Measurements from ENCODE around the gene ATP1A2.

The ATP1A2 gene

DNA sequence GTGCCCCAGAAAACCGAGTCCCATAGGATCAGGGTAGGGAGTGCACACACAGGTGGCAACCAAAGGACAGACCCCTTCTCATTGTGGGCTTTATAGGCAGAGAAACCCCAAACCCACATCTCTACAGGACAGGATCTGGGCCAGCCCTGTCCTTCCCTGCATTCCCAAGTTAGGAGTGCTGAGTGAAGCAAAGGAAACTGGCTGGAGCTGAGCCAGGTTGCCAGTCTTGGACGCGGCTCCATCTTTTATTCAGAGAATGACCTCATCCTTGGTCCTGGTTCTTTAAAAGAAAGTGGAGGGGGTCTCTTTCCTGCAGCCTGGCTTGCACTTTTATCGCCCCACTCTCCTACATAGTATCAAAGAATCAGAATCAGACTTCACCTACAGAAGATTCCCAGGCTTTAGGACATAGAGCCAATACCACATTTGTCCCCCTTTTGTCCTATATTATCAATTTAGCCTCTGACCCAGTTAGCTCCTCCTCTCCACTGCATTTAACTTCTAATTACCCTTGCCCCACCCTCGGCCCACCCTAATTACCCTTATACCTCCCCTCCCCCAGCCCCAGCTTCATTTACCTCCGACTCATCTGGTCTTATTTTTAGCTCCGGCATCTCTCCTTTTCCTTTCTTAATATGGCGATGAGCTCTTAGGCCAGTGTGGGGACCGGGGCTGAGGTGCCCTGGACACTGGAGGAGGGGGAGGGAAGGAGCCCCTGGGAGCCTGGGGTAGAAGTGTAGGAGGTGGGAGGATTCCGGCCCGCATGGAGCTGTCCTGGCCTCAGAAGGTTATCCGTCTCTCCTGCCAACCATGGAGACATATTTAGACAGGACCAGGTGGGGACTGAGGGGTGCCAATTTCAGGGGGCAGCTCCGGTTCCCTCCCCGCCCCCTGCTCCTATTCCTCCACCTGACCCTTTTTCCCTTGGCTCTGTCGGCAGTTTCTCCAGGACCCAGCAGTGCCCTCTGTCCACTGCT lies 74.4 kb downstream of the ATP1A2 start, which contains the start of gene CASQ1 (continued):
- TF ChIP-seq ZNF596 (tag by site-specific recombination; IDR thresholded peaks at IDR 0.05) = no peak
- TF ChIP-seq ZBTB17 (tag by site-specific recombination; IDR thresholded peaks at IDR 0.05) = peak; percentile 26; the same call in 1 of the 2 replicates

DNA sequence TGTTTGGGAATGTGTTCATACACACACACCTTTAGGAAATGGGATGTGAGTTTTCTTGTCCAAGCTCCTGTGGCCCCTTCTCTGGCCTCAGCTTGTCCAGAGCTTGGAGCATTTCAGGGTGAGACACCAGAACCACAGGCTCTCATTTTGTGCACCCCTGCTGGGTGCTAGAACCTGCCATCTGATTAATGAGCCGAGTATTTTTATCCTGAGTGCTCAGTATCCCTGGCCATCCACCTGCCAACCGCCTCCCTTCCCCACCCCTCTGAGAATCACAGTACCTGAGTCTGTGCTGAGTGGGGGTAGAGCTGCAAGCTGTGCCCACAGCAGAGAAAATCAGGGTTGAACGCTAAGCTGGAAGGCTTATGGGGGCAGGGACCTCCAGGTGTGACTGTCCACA lies 76.2 kb downstream of the ATP1A2 start:
- CTCF ChIA-PET = interaction anchor here (0.7 to 6.7 kb wide), 13 partner anchors 11 to 247 kb away, joined by 3 to 88 read pairs (median 5); partner anchors contain the start of gene PEA15
- no peaks in the 10 kb centered on the region for H3K4me1 ChIP-seq (ENCODE audit: control insufficient read depth, insufficient read depth, low read length)
- H3K9me3 ChIP-seq (ENCODE audit: control insufficient read depth, insufficient read depth, low read depth, low read length) = no peaks in the 10 kb centered on the region
- H3K4me3 ChIP-seq (ENCODE audit: low read depth, low read length) = no peak overlapping the region
- no peak for TF ChIP-seq ZNF239 (tag by site-specific recombination; IDR thresholded peaks at IDR 0.05)
- TF ChIP-seq ZNF140 (tag by site-specific recombination; IDR thresholded peaks at IDR 0.05) = no peak
- TF ChIP-seq SALL2 (tag by site-specific recombination; IDR thresholded peaks at IDR 0.05; ENCODE audit: borderline replicate concordance) = no peak
- TF ChIP-seq, protein P1, sequence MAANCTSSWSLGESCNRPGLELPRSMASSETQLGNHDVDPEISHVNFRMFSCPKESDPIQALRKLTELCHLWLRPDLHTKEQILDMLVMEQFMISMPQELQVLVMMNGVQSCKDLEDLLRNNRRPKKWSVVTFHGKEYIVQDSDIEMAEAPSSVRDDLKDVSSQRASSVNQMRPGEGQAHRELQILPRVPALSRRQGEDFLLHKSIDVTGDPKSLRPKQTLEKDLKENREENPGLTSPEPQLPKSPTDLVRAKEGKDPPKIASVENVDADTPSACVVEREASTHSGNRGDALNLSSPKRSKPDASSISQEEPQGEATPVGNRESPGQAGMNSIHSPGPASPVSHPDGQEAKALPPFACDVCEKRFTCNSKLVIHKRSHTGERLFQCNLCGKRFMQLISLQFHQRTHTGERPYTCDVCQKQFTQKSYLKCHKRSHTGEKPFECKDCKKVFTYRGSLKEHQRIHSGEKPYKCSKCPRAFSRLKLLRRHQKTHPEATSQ (tag by site-specific recombination; IDR thresholded peaks at IDR 0.05) = no peak
- TF ChIP-seq, protein P2, sequence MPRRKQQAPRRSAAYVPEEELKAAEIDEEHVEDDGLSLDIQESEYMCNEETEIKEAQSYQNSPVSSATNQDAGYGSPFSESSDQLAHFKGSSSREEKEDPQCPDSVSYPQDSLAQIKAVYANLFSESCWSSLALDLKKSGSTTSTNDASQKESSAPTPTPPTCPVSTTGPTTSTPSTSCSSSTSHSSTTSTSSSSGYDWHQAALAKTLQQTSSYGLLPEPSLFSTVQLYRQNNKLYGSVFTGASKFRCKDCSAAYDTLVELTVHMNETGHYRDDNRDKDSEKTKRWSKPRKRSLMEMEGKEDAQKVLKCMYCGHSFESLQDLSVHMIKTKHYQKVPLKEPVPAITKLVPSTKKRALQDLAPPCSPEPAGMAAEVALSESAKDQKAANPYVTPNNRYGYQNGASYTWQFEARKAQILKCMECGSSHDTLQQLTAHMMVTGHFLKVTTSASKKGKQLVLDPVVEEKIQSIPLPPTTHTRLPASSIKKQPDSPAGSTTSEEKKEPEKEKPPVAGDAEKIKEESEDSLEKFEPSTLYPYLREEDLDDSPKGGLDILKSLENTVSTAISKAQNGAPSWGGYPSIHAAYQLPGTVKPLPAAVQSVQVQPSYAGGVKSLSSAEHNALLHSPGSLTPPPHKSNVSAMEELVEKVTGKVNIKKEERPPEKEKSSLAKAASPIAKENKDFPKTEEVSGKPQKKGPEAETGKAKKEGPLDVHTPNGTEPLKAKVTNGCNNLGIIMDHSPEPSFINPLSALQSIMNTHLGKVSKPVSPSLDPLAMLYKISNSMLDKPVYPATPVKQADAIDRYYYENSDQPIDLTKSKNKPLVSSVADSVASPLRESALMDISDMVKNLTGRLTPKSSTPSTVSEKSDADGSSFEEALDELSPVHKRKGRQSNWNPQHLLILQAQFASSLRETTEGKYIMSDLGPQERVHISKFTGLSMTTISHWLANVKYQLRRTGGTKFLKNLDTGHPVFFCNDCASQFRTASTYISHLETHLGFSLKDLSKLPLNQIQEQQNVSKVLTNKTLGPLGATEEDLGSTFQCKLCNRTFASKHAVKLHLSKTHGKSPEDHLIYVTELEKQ (tag by site-specific recombination; IDR thresholded peaks at IDR 0.05; ENCODE audit: borderline replicate concordance) = no peak
- no peak for TF ChIP-seq ZNF629 (tag by site-specific recombination; IDR thresholded peaks at IDR 0.05)
- no peak for TF ChIP-seq ZNF2 (tag by site-specific recombination; IDR thresholded peaks at IDR 0.05)
- no peak for TF ChIP-seq ZNF560 (tag by site-specific recombination; IDR thresholded peaks at IDR 0.05; ENCODE audit: borderline replicate concordance)
- no peak for TF ChIP-seq REPIN1 (tag by site-specific recombination; IDR thresholded peaks at IDR 0.05; ENCODE audit: low read depth)
- TF ChIP-seq, protein P3, sequence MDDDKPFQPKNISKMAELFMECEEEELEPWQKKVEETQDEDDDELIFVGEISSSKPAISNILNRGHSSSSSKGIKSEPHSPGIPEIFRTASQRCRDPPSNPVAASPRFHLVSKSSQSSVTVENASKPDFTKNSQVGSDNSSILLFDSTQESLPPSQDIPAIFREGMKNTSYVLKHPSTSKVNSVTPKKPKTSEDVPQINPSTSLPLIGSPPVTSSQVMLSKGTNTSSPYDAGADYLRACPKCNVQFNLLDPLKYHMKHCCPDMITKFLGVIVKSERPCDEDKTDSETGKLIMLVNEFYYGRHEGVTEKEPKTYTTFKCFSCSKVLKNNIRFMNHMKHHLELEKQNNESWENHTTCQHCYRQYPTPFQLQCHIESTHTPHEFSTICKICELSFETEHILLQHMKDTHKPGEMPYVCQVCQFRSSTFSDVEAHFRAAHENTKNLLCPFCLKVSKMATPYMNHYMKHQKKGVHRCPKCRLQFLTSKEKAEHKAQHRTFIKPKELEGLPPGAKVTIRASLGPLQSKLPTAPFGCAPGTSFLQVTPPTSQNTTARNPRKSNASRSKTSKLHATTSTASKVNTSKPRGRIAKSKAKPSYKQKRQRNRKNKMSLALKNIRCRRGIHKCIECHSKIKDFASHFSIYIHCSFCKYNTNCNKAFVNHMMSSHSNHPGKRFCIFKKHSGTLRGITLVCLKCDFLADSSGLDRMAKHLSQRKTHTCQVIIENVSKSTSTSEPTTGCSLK (tag by site-specific recombination; IDR thresholded peaks at IDR 0.05) = no peak
- TF ChIP-seq, protein P4, sequence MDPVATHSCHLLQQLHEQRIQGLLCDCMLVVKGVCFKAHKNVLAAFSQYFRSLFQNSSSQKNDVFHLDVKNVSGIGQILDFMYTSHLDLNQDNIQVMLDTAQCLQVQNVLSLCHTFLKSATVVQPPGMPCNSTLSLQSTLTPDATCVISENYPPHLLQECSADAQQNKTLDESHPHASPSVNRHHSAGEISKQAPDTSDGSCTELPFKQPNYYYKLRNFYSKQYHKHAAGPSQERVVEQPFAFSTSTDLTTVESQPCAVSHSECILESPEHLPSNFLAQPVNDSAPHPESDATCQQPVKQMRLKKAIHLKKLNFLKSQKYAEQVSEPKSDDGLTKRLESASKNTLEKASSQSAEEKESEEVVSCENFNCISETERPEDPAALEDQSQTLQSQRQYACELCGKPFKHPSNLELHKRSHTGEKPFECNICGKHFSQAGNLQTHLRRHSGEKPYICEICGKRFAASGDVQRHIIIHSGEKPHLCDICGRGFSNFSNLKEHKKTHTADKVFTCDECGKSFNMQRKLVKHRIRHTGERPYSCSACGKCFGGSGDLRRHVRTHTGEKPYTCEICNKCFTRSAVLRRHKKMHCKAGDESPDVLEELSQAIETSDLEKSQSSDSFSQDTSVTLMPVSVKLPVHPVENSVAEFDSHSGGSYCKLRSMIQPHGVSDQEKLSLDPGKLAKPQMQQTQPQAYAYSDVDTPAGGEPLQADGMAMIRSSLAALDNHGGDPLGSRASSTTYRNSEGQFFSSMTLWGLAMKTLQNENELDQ (tag by site-specific recombination; IDR thresholded peaks at IDR 0.05; ENCODE audit: low read depth) = no peak
- no peak for TF ChIP-seq ZNF776 (tag by site-specific recombination; IDR thresholded peaks at IDR 0.05; ENCODE audit: borderline replicate concordance)
- no peak for TF ChIP-seq ZNF174 (tag by site-specific recombination; IDR thresholded peaks at IDR 0.05)
- H3K36me3 ChIP-seq (ENCODE audit: control insufficient read depth in 2 of 2, insufficient read depth in 1 of 2, low read length in 2 of 2) = no peaks in the 10 kb centered on the region
- POLR2A ChIA-PET = interaction anchor here (1.0 to 2.3 kb wide), 2 partner anchors 14 to 28 kb away, joined by 3 to 9 read pairs; no protein-coding TSS in a partner anchor
- no peak overlapping the region for H3K27ac ChIP-seq (ENCODE audit: extremely low read depth, low read depth, low read length)

All from HEK293 (cell line).